K562 (cell line): ENCODE results near the gene IGSF9. TPM values are rescaled to one million over a fixed set of nuclear protein-coding genes. Genes with fewer than 3 reads are reported as not detected.

Experiments used
- ATAC-seq: fragments of 200-7000 bp; cut with Tn5 transposase; 3 replicates; pipeline ENCODE4 v1.9.1; 2020; ENCODE audit warnings: moderate library complexity
- BruUV-seq: library from RNA; stranded (reverse); fragments of 400-500 nt; replicated peaks from 2 replicates; lab custom pipeline; 2021; lab: Mats Ljungman, UMichigan
- CTCF ChIA-PET: fragments of 300-600 bp; formaldehyde crosslinking; extraction: SDS; loops from one replicate; lab custom pipeline; 2021; ENCODE audit warnings: low intra/inter-chr PET ratio; lab: Yijun Ruan, JAX
- POLR2A ChIA-PET: fragments of 300-600, 350-650 bp; sonication (Branson Sonifier 250); formaldehyde crosslinking; extraction: SDS; loops from one replicate; lab custom pipeline; 2021; ENCODE audit warnings: antibody characterized with exemption, inconsistent platforms; lab: Yijun Ruan, JAX
- DNase-seq, 4 experiments: peaks; one replicate each; pipeline versions ENCODE4 v3.0.0 to v3.0.0-alpha.2; 2011 to 2018; ENCODE audit warnings: low spot score in 3 of 4, mixed read lengths in 3 of 4; ENCODE audit errors: extremely low read depth in 1 of 4
- FAIRE-seq: peaks from 2 replicates; lab custom pipeline; 2011; peaks lifted over from hg19 to GRCh38; lab: Jason Lieb, UNC
- H2AFZ ChIP-seq: 2 replicates; pipeline ENCODE4 v1.6.0; 2011; ENCODE audit warnings: low read depth, low read length, control low read depth, inconsistent platforms
- H3K27ac ChIP-seq: fragments of 200-600 bp; 3 replicates; pipeline ENCODE4 v1.8.0; 2011; ENCODE audit warnings: low read depth, mild to moderate bottlenecking, control low read depth, inconsistent platforms, low read length, moderate library complexity, mixed read lengths; ENCODE audit errors: extremely low read depth
- H3K27me3 ChIP-seq, 2 experiments: fragments of 300-600 bp in 1 of 2; 2 replicates in 1 of 2; 3 replicates in 1 of 2; pipeline versions ENCODE4 v1.6.0 to v1.8.0; 2011; ENCODE audit warnings: inconsistent platforms in 2 of 2, low read length in 2 of 2, mild to moderate bottlenecking in 1 of 2, mixed read lengths in 1 of 2, moderate library complexity in 1 of 2; ENCODE audit not compliant: control insufficient read depth in 2 of 2, insufficient read depth in 2 of 2
- H3K36me3 ChIP-seq: fragments of 300-600 bp; 3 replicates; pipeline ENCODE4 v1.8.0; 2011; ENCODE audit warnings: mild to moderate bottlenecking, low read length, inconsistent platforms; ENCODE audit not compliant: control insufficient read depth, insufficient read depth
- H3K4me1 ChIP-seq, 2 experiments: fragments of 200-600 bp in 1 of 2; replicated peaks in 1 of 2; 2 replicates in 1 of 2; 3 replicates in 1 of 2; pipeline versions ENCODE4 v1.5.1 to v1.8.0; 2011; ENCODE audit warnings: inconsistent platforms in 2 of 2, low read length in 2 of 2, mild to moderate bottlenecking in 1 of 2, mixed read lengths in 1 of 2, moderate library complexity in 1 of 2; ENCODE audit not compliant: control insufficient read depth in 2 of 2, insufficient read depth in 2 of 2
- H3K4me2 ChIP-seq: 2 replicates; pipeline ENCODE4 v1.6.1; 2011; ENCODE audit warnings: low read length, control low read depth, inconsistent platforms, mixed read lengths; ENCODE audit not compliant: insufficient read depth
- H3K4me3 ChIP-seq: fragments of 200-600 bp; sonication (generic), shearing (Covaris generic); 2 replicates; pipeline ENCODE4 v1.5.1; 2016; ENCODE audit warnings: control low read depth, inconsistent platforms
- H3K79me2 ChIP-seq: fragments of 200-600 bp; 3 replicates; pipeline ENCODE4 v1.8.0; 2011; ENCODE audit warnings: low read length, inconsistent platforms; ENCODE audit not compliant: control insufficient read depth, insufficient read depth
- H3K9ac ChIP-seq, 2 experiments: 2 replicates each; pipeline versions ENCODE4 v1.6.0 to v1.6.1; 2011; ENCODE audit warnings: low read depth in 2 of 2, low read length in 2 of 2, control low read depth in 1 of 2, inconsistent platforms in 1 of 2, mild to moderate bottlenecking in 1 of 2, mixed read lengths in 1 of 2; ENCODE audit not compliant: insufficient read depth in 1 of 2
- H3K9me1 ChIP-seq: one replicate; pipeline ENCODE4 v1.6.0; 2011; ENCODE audit warnings: inconsistent platforms, mild to moderate bottlenecking, low read length, moderate library complexity; ENCODE audit not compliant: control insufficient read depth, insufficient read depth
- H3K9me3 ChIP-seq: replicated peaks from 2 replicates; pipeline ENCODE4 v1.5.1; 2011; ENCODE audit warnings: low read depth, low read length, inconsistent platforms; ENCODE audit not compliant: control insufficient read depth, insufficient read depth
- H4K20me1 ChIP-seq: replicated peaks from 2 replicates; pipeline ENCODE4 v1.6.1; 2011; ENCODE audit warnings: low read length, inconsistent platforms, mixed read lengths; ENCODE audit not compliant: control insufficient read depth, insufficient read depth
- EGR1 ChIP-seq: fragments of 450-650 bp; conservative IDR thresholded peaks from 2 replicates; pipeline ENCODE4 v1.6.1; 2017; ENCODE audit warnings: mild to moderate bottlenecking
- HNRNPLL ChIP-seq: fragments of 200-400 bp; formaldehyde crosslinking; IDR thresholded peaks from 2 replicates; pipeline ENCODE4 v1.6.1; 2017; ENCODE audit warnings: low read length, low read depth, mild to moderate bottlenecking; ENCODE audit not compliant: poor library complexity, severe bottlenecking
- MAZ ChIP-seq, 2 experiments: fragments of 450-650 bp in 1 of 2; sonication (generic) in 1 of 2; formaldehyde crosslinking; IDR thresholded peaks in 1 of 2; conservative IDR thresholded peaks in 1 of 2; 2 replicates each; pipeline versions ENCODE4 v1.4.0 to v1.5.0; 2020; ENCODE audit warnings: mild to moderate bottlenecking in 1 of 2, missing genetic modification reagents in 1 of 2
- WGBS: fragments of 100-300 bp; shearing (Covaris generic); methylation state at CpG from one replicate; pipeline ENCODE4 v1.1.6; 2016; ENCODE audit warnings: low coverage, mixed read lengths; ENCODE audit not compliant: insufficient coverage; ENCODE audit errors: missing lambda C conversion rate; 5-methylcytosine and 5-hydroxymethylcytosine counted together
- in situ Hi-C: fragments of 300-500 bp; cut with MboI; formaldehyde crosslinking; loops from 4 replicates; pipeline ENCODE4 v1.15.0; 2018; ENCODE audit warnings: inconsistent platforms, mixed read lengths
- intact Hi-C: fragments of 100-400 bp; cut with micrococcal nuclease; formaldehyde crosslinking; loops from 2 replicates; pipeline ENCODE4 v1.14.2; 2022
- polyA plus RNA-seq, 8 experiments: library from polyadenylated mRNA; depleted of rRNA in 4 of 8; stranded (reverse) in 5 of 8; unstranded in 3 of 8; fragments of >200 nt; fragmentation: Nextera tagmentation in 2 of 8; fragmentation: Illumina TruSeq in 1 of 8; extraction: Ambion mirVana in 2 of 8; extraction: Trizol in 1 of 8; gene quantifications; 2 replicates each; pipeline versions ENCODE4 v1.2.1 to v1.2.3, GENCODE V29; 2011 to 2014; ENCODE audit warnings: inconsistent platforms in 1 of 8, missing spikeins in 1 of 8
- total RNA-seq, 7 experiments: library from RNA; depleted of rRNA in 6 of 7; stranded (reverse); fragments of >200 nt in 6 of 7; fragmentation: Illumina TruSeq in 2 of 7; extraction: Trizol in 2 of 7; gene quantifications; 2 replicates each; pipeline versions ENCODE4 v1.2.1 to v1.2.3, GENCODE V29; 2011 to 2021; ENCODE audit warnings: low replicate concordance in 1 of 7
- TF ChIP-seq, protein P1 (sequence below), 2 experiments: fragments of 450-650 bp; formaldehyde crosslinking in 1 of 2; IDR thresholded peaks; 2 replicates each; pipeline versions ENCODE4 v1.4.0 to v1.6.1; 2014 to 2020; ENCODE audit warnings: mild to moderate bottlenecking in 2 of 2, borderline replicate concordance in 1 of 2, low read depth in 1 of 2
- TF ChIP-seq, protein P2 (sequence below): sonication (generic); formaldehyde crosslinking; IDR thresholded peaks from 2 replicates; pipeline ENCODE4 v1.4.0; 2020; ENCODE audit warnings: mild to moderate bottlenecking, missing genetic modification reagents

The IGSF9 gene
- total and polyA plus RNA-seq, 9 of the 15 experiments (the other 6 are each of a cell fraction or from before 2014, with no cell fraction given) = 0.03 to 0.29 (median 0.07) TPM; not detected in 1

DNA sequence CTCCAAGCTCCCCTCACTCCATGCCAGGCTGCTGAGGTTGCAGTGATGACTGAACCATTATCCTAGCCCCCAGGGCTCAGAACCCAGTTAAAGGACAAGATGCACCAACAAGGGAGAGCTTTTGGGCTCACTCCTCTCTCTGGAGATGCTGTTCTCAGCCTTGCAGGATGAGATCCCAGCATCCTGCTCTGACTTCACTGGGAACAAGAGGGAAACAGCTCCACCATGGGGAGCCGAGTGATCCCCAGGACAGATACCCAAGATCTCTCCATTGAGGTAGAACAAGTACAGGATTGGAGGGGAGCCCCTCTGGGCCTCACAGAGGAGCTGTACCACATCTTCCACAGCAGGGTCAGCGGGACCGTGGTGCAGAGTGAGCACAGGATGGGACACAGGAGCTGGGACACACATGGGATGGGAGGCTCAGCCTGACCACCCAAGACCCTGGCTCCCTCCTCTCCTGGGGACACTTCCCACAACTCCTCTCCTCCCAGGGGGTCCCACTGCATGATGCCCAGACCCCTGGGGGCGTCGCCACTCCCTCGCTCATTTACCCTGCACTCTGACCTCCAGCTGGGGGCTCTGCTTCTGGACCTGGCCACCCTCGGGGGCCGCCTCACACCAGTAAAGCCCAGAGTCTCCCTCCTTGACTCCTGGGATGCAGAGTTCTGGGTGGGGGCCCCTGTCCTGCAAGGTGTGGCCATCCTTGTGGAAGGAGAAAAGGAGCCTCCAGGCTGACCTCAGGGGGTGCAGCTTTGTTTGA lies 27.2 kb upstream of the IGSF9 start:
- Histone ChIP-seq H2AFZ (no peak overlapping the region), H3K4me3 (no peak overlapping the region), H3K4me2 (no peak overlapping the region), H3K27ac (no peak overlapping the region), H3K9ac (no peak overlapping the region), H3K9me3 (no peaks in the 10 kb centered on the region), H4K20me1 (peaks cover 5% of the 10 kb centered on the region; the same call in 1 of the 2 replicates), H3K4me1 (no peaks in the 10 kb centered on the region), H3K9me1 (no peaks in the 10 kb centered on the region), H3K27me3 (peaks cover 7 to 42% of the 10 kb centered on the region in 2 experiments; a peak in 4 of 5 replicates), H3K36me3 (no peaks in the 10 kb centered on the region), H3K79me2 (no peaks in the 10 kb centered on the region)
- CTCF ChIA-PET = no interaction called here
- BruUV-seq = no TSS peak
- in situ Hi-C loops (no loop called here), intact Hi-C loops (no loop called here)
- no peak for FAIRE-seq
- POLR2A ChIA-PET = interaction anchor here (0.6 to 0.7 kb wide), 2 partner anchors 19 to 1926 kb away, joined by 3 to 4 read pairs; no protein-coding TSS in a partner anchor
- ATAC-seq = no peak
- 1% methylated on average over 8 of the region's 8 CpGs for WGBS
- DNase-seq = no peak
- TF ChIP-seq HNRNPLL (no peak), MAZ (CRISPR knock-in tag; conservative IDR thresholded peaks at IDR 0.05 in 1 of 2, IDR thresholded peaks at IDR 0.05 in 1 of 2) (no peak), EGR1 (no peak)
- TF ChIP-seq, protein P1, sequence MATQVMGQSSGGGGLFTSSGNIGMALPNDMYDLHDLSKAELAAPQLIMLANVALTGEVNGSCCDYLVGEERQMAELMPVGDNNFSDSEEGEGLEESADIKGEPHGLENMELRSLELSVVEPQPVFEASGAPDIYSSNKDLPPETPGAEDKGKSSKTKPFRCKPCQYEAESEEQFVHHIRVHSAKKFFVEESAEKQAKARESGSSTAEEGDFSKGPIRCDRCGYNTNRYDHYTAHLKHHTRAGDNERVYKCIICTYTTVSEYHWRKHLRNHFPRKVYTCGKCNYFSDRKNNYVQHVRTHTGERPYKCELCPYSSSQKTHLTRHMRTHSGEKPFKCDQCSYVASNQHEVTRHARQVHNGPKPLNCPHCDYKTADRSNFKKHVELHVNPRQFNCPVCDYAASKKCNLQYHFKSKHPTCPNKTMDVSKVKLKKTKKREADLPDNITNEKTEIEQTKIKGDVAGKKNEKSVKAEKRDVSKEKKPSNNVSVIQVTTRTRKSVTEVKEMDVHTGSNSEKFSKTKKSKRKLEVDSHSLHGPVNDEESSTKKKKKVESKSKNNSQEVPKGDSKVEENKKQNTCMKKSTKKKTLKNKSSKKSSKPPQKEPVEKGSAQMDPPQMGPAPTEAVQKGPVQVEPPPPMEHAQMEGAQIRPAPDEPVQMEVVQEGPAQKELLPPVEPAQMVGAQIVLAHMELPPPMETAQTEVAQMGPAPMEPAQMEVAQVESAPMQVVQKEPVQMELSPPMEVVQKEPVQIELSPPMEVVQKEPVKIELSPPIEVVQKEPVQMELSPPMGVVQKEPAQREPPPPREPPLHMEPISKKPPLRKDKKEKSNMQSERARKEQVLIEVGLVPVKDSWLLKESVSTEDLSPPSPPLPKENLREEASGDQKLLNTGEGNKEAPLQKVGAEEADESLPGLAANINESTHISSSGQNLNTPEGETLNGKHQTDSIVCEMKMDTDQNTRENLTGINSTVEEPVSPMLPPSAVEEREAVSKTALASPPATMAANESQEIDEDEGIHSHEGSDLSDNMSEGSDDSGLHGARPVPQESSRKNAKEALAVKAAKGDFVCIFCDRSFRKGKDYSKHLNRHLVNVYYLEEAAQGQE (IDR thresholded peaks at IDR 0.05; ENCODE audit: borderline replicate concordance) = no peak
- TF ChIP-seq, protein P1 (CRISPR knock-in tag; IDR thresholded peaks at IDR 0.05; ENCODE audit: low read depth) = no peak
- TF ChIP-seq, protein P2, sequence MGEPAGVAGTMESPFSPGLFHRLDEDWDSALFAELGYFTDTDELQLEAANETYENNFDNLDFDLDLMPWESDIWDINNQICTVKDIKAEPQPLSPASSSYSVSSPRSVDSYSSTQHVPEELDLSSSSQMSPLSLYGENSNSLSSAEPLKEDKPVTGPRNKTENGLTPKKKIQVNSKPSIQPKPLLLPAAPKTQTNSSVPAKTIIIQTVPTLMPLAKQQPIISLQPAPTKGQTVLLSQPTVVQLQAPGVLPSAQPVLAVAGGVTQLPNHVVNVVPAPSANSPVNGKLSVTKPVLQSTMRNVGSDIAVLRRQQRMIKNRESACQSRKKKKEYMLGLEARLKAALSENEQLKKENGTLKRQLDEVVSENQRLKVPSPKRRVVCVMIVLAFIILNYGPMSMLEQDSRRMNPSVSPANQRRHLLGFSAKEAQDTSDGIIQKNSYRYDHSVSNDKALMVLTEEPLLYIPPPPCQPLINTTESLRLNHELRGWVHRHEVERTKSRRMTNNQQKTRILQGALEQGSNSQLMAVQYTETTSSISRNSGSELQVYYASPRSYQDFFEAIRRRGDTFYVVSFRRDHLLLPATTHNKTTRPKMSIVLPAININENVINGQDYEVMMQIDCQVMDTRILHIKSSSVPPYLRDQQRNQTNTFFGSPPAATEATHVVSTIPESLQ (CRISPR knock-in tag) = no peak
